ENCODE results near the gene TEPSIN. TPM values are rescaled to one million over a fixed set of nuclear protein-coding genes. Genes with fewer than 3 reads are reported as not detected.

Gene TEPSIN
- total and polyA plus RNA-seq, 2 of the 13 experiments (the other 11 are each of a cell fraction or from before 2014, with no cell fraction given): 16.1 to 18.8 TPM

- TF ChIP-seq, protein P1, sequence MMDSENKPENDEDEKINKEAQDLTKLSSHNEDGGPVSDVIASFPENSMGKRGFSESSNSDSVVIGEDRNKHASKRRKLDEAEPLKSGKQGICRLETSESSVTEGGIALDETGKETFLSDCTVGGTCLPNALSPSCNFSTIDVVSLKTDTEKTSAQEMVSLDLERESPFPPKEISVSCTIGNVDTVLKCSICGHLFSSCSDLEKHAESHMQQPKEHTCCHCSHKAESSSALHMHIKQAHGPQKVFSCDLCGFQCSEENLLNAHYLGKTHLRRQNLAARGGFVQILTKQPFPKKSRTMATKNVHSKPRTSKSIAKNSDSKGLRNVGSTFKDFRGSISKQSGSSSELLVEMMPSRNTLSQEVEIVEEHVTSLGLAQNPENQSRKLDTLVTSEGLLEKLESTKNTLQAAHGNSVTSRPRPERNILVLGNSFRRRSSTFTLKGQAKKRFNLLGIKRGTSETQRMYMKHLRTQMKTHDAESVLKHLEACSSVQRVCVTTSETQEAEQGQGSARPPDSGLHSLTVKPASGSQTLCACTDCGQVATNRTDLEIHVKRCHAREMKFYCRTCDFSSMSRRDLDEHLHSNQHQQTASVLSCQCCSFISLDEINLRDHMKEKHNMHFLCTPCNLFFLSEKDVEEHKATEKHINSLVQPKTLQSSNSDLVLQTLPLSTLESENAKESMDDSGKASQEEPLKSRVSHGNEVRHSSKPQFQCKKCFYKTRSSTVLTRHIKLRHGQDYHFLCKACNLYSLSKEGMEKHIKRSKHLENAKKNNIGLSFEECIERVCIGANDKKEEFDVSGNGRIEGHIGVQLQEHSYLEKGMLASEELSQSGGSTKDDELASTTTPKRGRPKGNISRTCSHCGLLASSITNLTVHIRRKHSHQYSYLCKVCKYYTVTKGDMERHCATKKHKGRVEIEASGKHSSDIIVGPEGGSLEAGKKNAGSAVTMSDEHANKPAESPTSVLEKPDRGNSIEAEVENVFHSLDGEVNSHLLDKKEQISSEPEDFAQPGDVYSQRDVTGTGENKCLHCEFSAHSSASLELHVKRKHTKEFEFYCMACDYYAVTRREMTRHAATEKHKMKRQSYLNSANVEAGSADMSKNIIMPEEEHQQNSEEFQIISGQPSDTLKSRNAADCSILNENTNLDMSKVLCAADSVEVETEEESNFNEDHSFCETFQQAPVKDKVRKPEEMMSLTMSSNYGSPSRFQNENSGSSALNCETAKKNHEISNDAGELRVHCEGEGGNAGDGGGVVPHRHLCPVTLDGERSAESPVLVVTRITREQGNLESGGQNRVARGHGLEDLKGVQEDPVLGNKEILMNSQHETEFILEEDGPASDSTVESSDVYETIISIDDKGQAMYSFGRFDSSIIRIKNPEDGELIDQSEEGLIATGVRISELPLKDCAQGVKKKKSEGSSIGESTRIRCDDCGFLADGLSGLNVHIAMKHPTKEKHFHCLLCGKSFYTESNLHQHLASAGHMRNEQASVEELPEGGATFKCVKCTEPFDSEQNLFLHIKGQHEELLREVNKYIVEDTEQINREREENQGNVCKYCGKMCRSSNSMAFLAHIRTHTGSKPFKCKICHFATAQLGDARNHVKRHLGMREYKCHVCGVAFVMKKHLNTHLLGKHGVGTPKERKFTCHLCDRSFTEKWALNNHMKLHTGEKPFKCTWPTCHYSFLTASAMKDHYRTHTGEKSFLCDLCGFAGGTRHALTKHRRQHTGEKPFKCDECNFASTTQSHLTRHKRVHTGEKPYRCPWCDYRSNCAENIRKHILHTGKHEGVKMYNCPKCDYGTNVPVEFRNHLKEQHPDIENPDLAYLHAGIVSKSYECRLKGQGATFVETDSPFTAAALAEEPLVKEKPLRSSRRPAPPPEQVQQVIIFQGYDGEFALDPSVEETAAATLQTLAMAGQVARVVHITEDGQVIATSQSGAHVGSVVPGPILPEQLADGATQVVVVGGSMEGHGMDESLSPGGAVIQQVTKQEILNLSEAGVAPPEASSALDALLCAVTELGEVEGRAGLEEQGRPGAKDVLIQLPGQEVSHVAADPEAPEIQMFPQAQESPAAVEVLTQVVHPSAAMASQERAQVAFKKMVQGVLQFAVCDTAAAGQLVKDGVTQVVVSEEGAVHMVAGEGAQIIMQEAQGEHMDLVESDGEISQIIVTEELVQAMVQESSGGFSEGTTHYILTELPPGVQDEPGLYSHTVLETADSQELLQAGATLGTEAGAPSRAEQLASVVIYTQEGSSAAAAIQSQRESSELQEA (CRISPR knock-in tag; IDR thresholded peaks at IDR 0.05; ENCODE audit: not compliant biosample characterization): no peak
- TF ChIP-seq ZNF12 (CRISPR knock-in tag; IDR thresholded peaks at IDR 0.05): peak; percentile 5
- TF ChIP-seq TP53 (CRISPR knock-in tag; conservative IDR thresholded peaks at IDR 0.05): no peak
- peak; percentile 3 for TF ChIP-seq AGO2 (optimal IDR thresholded peaks at IDR 0.05; ENCODE audit: low read depth, low read length)
- TF ChIP-seq GMEB1 (CRISPR knock-in tag; IDR thresholded peaks at IDR 0.05; ENCODE audit: borderline replicate concordance): peak; percentile 49; the same call in 1 of the 2 replicates
- peak; percentile 53; the same call in 1 of the 2 replicates for TF ChIP-seq KLF9 (CRISPR knock-in tag; IDR thresholded peaks at IDR 0.05; ENCODE audit: low read depth)
- peak; percentile 82 for TF ChIP-seq MYC (CRISPR knock-in tag; IDR thresholded peaks at IDR 0.05; ENCODE audit: borderline replicate concordance)
- peak; percentile 56; the same call in 1 of the 2 replicates for TF ChIP-seq SMAD1 (CRISPR knock-in tag; IDR thresholded peaks at IDR 0.05; ENCODE audit: borderline replicate concordance, low read depth)
- TF ChIP-seq PITX1 (CRISPR knock-in tag; IDR thresholded peaks at IDR 0.05): 0 out of 2 replicates have a peak, but pooled peaks have one; percentile 45
- TF ChIP-seq ARHGAP35 (CRISPR knock-in tag; IDR thresholded peaks at IDR 0.05; ENCODE audit: borderline replicate concordance): peak; percentile 75; the same call in 1 of the 2 replicates
- no peak for TF ChIP-seq ADNP (CRISPR knock-in tag; IDR thresholded peaks at IDR 0.05)
- no peak for TF ChIP-seq ZNF17 (CRISPR knock-in tag; IDR thresholded peaks at IDR 0.05)
- TF ChIP-seq, protein P2, sequence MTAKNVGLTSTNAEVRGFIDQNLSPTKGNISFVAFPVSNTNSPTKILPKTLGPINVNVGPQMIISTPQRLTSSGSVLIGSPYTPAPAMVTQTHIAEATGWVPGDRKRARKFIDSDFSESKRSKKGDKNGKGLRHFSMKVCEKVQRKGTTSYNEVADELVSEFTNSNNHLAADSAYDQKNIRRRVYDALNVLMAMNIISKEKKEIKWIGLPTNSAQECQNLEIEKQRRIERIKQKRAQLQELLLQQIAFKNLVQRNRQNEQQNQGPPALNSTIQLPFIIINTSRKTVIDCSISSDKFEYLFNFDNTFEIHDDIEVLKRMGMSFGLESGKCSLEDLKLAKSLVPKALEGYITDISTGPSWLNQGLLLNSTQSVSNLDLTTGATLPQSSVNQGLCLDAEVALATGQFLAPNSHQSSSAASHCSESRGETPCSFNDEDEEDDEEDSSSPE (CRISPR knock-in tag; IDR thresholded peaks at IDR 0.05): peak; percentile 46; the same call in 1 of the 2 replicates
- no peak for TF ChIP-seq ZFP37 (CRISPR knock-in tag; IDR thresholded peaks at IDR 0.05; ENCODE audit: borderline replicate concordance)
- TF ChIP-seq ZNF138 (CRISPR knock-in tag; IDR thresholded peaks at IDR 0.05; ENCODE audit: low read depth): no peak
- 0 out of 2 replicates have a peak, but pooled peaks have one; percentile 58 for TF ChIP-seq TGIF2 (CRISPR knock-in tag; IDR thresholded peaks at IDR 0.05)
- TF ChIP-seq ZNF766 (CRISPR knock-in tag; IDR thresholded peaks at IDR 0.05; ENCODE audit: borderline replicate concordance): no peak
- TF ChIP-seq MED8 (CRISPR knock-in tag; IDR thresholded peaks at IDR 0.05; ENCODE audit: insufficient replicate concordance): no peak
Observed at GRCh38 chr17:81238815-81239713, at the start of gene TEPSIN, which contains the start of gene NDUFAF8 (continued).
